Cortex of kidney (tissue), 1 donor: ENCODE data around the gene NCOR2.

Experiments
- DNase-seq: peaks from one replicate; lab custom pipeline; 2025; lab: John Stamatoyannopoulos, UW

Gene NCOR2

GRCh38 chr12:124576061-124576650 is 8.7 kb upstream of the NCOR2 start:
- no peak for DNase-seq

GRCh38 chr12:124573839-124574786 is 6.7 kb upstream of the NCOR2 start:
- no peak for DNase-seq

GRCh38 chr12:124571556-124571955 is 4.1 kb upstream of the NCOR2 start:
- no peak for DNase-seq

GRCh38 chr12:124570810-124571209 is 3.4 kb upstream of the NCOR2 start:
- no peak for DNase-seq

GRCh38 chr12:124569375-124570148 is 2.1 kb upstream of the NCOR2 start:
- no peak for DNase-seq

- no peak for DNase-seq
Measured at GRCh38 chr12:124568431-124569374, 1.3 kb upstream of the NCOR2 start.

GRCh38 chr12:124567673-124568373 is 411 bp upstream of the NCOR2 start:
- no peak for DNase-seq

GRCh38 chr12:124566161-124566996 is 1.0 kb downstream of the NCOR2 start:
- no peak for DNase-seq

- no peak for DNase-seq
Measured at GRCh38 chr12:124565656-124566160, 1.7 kb downstream of the NCOR2 start.

- no peak for DNase-seq
Measured at GRCh38 chr12:124564971-124565491, 2.4 kb downstream of the NCOR2 start.

GRCh38 chr12:124564232-124564958 is 3.0 kb downstream of the NCOR2 start:
- DNase-seq, result no peak

GRCh38 chr12:124563809-124564208 is 3.6 kb downstream of the NCOR2 start:
- DNase-seq, result no peak

- no peak for DNase-seq
Measured at GRCh38 chr12:124563401-124563800, 4.0 kb downstream of the NCOR2 start.

- no peak for DNase-seq
Measured at GRCh38 chr12:124562796-124563181, 4.6 kb downstream of the NCOR2 start.

GRCh38 chr12:124562018-124562795 is 5.2 kb downstream of the NCOR2 start:
- DNase-seq, result no peak

- DNase-seq, result no peak
Measured at GRCh38 chr12:124561231-124561630, 6.2 kb downstream of the NCOR2 start.

- DNase-seq, result no peak
Measured at GRCh38 chr12:124560146-124560890, 7.1 kb downstream of the NCOR2 start.
